ENCODE data around the gene GRK5.
A peak's percentile ranks its signal among the peaks of the same experiment; 100 is the strongest.

The GRK5 gene

GRCh38 chr10:119281581-119282071 is 74.3 kb downstream of the GRK5 start:
- peak; percentile 82 for DNase-seq

GRCh38 chr10:119282446-119282845 is 75.1 kb downstream of the GRK5 start:
- no peak for DNase-seq

GRCh38 chr10:119283387-119283786 is 76.0 kb downstream of the GRK5 start:
- DNase-seq, result no peak

GRCh38 chr10:119283818-119284217 is 76.4 kb downstream of the GRK5 start:
- DNase-seq, result no peak

- no peak for DNase-seq
These were observed 77.3 kb downstream of the GRK5 start for GRCh38 chr10:119284679-119285096.

DNA sequence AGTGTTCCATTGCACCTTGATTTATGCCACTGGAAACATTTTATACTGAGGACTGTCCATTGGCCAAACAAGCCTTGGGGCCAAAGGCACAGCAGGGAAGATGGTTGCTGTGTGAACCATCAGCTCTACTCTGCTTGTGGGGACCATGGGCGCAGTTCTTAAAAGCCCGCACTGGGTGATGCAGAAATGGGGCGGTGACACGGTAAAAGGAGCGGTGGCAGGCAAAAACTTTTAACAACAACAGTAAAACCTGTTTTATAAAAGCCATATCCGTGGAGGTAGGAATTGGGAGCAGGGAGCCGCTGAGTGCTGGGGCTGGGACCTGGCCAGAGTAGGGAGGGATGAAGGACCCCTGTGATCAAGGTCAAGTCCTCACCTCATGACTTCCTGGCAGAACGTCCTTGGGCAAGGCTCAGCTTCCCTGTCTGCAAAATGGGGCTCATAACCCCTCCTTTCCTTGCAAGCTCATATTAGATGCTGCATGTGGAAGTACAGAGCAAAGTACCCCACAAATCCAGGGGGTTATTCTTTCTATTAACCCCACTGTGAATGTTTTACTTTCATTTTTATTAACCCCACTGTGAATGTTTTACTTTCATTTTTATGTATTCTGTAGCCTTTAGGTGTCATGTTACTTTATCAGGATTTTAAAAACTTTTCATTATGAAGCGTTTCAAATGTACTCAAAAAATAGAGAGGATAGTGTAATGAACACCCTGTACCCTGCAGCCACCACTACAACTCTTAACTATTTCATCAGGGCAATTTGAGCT is 78.3 kb downstream of the GRK5 start:
- no peak for DNase-seq

DNA sequence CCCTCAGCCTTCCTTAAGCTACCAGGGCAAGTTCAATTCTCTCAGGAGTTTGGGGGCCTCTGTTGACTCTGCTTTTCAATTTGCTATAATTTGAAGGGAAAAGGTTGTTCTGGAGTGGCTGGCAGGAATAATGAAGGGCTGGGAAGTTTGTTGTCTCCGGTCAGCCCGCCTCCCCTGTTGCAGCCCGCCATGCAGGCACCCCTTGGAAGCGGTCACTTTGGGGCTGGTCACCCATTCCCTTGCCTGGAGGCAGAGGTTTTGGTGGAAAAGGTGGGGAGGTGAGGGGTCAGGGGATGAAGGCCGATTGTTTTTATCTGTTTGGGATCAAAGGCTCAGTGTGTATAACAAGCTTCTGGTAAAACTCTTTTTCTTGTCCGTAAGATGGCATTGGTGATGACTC is 79.1 kb downstream of the GRK5 start:
- no peak for DNase-seq

DNA sequence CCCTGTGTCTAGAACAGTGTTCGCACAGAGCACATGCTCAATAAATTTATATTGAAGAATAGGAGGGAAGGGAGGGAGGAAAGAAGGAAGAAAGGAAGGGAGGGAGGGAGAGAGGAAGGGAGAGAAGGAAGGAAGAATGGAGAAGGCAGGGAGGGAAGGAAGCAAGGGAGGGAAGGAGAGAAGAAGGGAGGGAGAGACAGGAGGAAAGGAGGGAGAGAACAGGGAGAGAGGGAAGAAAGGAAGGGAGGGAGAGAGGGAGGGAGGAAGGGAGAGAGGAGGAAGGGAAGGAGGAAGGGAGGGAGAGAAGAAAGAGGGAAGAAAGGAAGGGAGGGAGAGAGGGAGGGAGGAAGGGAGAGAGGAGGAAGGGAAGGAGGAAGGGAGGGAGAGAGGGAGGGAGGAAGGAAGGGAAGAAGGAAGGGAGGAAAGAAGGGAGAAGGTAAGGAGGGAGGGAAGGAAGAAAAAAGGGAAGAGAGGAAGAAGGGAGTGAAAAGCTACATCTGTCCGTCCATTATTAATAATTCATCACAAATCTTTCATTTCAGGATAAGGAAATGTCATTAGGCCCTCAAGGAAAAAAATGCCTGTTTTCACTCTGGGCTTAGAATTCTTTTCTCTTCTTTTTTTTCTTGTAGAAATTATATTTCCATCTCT is 79.7 kb downstream of the GRK5 start:
- no peak for DNase-seq

DNA sequence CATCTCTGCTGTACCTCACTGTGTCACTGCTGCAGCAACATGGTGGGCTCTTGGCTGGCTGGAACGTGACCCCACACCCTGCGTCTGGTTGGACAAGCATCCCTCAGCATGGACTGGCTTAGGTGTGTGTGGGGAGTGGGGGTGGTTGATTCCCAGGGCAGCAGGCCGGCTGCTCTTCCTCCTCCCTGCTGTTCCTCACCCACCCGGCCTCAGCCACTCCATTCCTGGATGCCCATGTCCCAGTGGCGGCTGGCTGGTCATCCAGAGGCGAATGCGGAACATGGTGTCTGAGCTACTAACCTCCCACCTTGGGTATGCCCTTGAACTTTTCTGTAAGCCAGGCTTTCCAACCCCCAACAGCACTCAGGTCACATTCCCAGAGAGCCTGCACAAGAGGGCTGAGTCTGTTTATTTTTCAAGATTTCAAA is 81.2 kb downstream of the GRK5 start:
- no peak for DNase-seq

GRCh38 chr10:119289227-119289920 is 82.0 kb downstream of the GRK5 start:
- DNase-seq, result no peak

DNA sequence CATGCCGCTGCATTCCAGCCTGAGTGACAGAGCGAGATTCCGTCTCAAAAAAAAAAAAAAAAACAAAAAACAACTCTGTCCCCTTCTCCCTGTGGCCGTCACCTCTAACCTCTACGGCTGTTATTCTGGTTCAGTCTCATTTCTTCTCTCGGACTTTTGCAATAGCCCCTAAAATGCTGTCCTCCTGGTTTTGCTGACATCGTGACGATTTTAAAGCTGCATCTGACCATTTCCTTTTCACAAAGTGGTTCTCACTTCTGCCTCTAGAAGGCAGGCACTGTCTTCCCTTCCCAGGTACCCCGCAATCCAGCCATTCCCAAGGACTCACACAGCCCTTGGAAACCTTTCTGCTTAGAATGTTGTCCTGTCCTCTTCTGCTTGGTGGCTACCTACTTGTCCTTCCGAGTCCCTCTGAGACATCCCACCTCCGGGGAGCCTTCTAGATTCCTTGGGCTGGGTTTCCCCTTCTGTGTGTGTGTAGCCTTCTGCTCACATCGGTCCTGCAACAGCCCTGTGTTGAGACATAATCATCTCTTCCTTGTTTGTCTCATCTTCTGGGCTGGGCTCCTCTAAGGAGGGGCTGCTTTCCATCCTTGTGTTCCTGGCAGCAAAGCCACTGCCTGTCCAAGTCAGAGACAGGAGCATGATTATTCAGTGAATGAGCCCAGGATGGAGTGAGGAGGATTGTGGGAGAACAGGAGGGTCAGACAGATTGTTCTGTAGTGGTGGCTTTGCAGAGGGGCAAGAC is 83.1 kb downstream of the GRK5 start:
- no peak for DNase-seq

- DNase-seq, result no peak
These were observed 84.0 kb downstream of the GRK5 start for GRCh38 chr10:119291223-119291900.

DNA sequence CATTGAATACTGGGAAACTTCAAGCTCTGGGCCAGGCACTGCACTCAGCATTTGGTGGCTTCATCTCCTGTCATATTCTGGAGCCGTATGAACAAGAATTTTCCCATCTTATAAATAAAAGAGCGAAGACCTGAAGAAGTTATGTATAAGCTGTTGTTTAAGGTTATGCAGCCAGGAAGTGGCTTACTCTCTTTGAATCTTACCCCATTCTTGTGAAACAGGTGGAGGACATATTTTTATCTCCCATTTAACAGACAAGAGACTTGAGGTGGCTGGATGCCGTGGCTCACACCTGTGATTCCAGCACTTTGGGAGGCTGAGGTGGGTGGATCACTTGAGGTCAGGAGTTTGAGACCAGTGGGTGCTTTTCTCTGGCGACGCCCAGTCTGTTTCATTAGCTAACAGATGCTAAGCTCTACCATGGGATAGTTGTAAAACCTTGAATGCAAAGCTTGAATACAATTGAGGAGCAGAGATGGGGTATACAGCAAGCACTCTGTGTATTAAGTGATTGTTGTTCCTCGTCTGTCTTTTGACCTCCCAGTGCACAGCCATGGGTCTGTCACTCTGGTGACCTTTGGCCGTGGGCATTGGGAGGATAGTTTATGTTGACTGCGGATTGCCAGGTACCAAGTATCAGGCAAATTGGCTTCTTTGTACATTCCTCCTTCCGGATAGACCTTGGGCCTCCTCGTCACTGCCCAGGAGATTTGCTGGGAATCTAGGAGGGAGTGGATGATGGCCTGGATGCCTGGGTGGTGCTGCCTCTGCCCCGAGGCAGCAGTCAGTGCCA is 85.8 kb downstream of the GRK5 start:
- DNase-seq, result no peak

GRCh38 chr10:119296703-119297102 is 89.3 kb downstream of the GRK5 start:
- DNase-seq, result no peak

DNA sequence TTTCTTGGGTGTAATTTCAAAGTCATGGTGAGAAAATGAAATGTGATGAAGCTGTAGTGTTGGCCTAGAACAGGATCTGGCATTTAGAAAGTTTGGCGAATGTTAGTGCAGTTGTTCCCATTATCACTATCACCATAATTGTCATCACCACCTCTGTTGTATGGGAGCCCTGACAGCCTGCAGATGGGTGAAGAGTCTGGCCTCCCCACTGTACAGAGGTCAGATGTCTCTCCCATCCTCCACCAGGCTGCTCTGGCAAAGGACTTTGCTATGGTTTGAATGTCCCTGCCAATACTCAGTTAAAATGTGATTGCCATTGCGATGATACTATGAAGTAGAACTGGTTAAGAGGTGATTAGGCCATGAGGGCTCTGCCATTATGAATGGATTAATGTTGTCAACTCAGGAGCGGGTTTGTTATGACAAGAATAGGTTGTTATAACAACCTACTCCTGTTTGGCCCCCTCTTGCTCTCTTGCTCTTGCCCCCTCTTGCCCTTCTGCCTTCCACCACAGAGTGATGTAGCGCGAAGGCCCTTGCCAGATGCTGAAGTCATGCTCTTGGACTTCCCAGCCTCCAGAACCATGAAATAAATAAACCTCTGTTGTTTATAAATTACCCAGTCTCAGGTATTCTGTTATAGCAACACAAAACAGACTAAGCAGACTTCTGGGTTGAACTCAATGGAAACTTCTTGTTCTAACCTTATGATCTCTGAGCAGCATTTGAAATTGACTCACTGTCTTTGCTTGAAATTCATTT is 90.0 kb downstream of the GRK5 start:
- DNase-seq, result no peak

- DNase-seq, result no peak
These were observed 91.4 kb downstream of the GRK5 start for GRCh38 chr10:119298810-119299209.

DNA sequence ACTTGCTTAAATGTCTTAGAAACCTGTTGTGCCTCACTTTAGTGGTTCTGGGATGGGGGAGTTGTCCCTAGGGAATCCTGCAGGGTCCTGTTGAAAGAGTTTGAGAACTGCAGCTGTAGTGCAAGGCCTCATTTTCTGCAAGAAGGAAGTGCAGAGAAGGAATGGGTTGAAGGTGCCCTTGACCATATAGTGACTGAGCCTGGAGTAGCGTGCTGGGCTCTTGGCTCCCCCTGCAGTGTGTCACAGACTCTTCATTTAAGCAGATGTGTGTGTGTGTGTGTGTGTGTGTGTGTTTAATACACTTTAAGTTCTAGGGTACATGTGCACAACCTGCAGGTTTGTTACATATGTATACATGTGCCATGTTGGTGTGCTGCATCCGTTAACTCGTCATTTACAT is 92.2 kb downstream of the GRK5 start:
- no peak for DNase-seq

DNA sequence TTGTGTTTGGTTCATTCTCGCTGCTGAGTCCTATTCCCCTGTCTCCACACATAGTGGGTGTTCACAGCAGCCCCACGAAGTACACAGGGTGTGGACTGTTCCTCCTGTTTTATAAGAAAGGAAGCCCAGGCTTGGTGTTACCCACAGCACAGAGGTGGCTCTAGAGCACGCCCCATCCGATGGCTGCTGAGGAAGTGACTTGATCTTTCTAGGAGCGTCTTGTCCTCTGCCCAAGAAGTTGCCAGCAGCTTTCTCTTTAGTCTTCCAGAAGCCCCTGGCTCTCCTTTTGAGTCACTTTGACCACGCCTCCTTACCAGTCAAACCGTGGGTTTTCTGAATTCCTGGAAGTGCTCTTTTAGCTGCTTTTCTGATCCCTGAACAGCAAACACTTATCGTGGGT is 94.0 kb downstream of the GRK5 start:
- DNase-seq, result no peak

DNA sequence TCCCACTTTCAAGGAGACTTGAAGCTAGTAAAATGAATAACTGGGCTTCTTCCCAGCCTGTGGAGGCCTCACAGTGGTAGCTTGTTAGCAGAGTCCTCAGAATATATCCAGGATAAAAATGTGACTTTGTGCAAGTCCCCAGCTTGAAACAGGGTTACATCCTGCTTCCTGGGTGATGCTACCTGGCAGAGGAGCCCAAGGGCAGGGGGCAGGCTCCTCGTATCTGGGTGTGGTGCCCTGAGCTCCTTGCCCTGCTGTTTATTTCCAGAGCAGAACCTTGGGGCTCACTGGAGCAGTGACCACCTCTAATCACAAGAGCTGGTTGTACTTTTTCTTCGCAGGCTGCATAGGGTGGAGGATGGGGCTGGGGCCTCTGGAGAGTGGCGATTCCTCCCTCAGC is 94.8 kb downstream of the GRK5 start:
- no peak for DNase-seq

DNA sequence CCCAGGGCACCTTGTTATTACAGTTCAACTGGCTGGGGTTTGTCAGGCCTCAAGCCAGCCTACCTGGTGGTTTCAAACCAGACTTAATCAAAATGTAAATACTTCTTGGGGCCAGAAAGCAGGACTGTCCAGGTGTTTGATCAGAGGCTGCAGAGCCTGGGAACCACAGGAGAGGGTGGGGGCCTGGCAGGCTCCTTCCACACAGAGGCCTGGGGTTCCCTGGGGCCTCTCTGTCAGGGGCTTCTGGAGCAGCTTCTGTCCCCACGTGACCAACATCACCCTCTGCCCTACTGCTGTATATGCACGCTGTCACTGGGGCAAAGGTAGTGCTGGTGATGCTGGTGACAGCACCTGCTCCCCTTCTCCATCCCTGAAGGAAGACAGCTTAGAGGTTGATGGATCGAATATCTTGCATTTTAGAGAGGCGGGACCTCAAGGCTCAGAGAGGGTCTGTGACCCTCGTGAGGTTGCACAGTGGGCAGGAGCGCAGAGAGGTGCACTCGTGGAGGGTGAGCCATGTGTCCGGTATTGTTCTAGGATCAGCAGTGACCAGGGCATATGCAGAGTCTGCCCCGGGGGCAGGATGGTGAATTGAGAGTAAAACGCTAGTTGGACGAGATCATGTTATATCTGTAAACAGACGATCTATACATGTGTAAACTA is 95.4 kb downstream of the GRK5 start:
- DNase-seq, result no peak

Measured in NCI-H1092 treated with DMSO at 0.1 percent for 48 hours (cell line).